CMK (cell line): ENCODE measurements around the gene DPP7.
"Not testable (repeated sequence)": the region's sequence is repeated elsewhere in the genome, so short reads cannot be mapped to it uniquely, and the experiment has no call there.

Experiments
- DNase-seq: peaks from one replicate; pipeline ENCODE4 v3.0.0-alpha.2; 2010; ENCODE audit warnings: low read depth

DPP7 gene

GRCh38 chr9:137070201-137070905 is 44.2 kb downstream of the DPP7 start, which contains the start of gene SAPCD2:
SAPCD2 (minus strand) TSS chr9:137070557; CDS start chr9:137070460, 97 bp downstream.
- peak; percentile 84 for DNase-seq

GRCh38 chr9:137069508-137070091 is 44.9 kb downstream of the DPP7 start:
- DNase-seq = no peak

- DNase-seq = no peak
Measured at GRCh38 chr9:137068539-137069507, 45.7 kb downstream of the DPP7 start.

GRCh38 chr9:137067860-137068538 is 46.5 kb downstream of the DPP7 start:
- DNase-seq = peak; percentile 77

- no peak for DNase-seq
Measured at GRCh38 chr9:137066096-137066861, 48.3 kb downstream of the DPP7 start.

- no peak for DNase-seq
Measured at GRCh38 chr9:137065336-137065967, 49.1 kb downstream of the DPP7 start.

GRCh38 chr9:137064880-137065164 is 49.7 kb downstream of the DPP7 start:
- no peak for DNase-seq

- DNase-seq = no peak
Measured at GRCh38 chr9:137064027-137064879, 50.3 kb downstream of the DPP7 start.

GRCh38 chr9:137063311-137064026 is 51.1 kb downstream of the DPP7 start:
- no peak for DNase-seq

GRCh38 chr9:137062798-137063197 is 51.7 kb downstream of the DPP7 start:
- not testable (repeated sequence) for DNase-seq

- DNase-seq = no peak
Measured at GRCh38 chr9:137062384-137062783, 52.1 kb downstream of the DPP7 start.
